GM12878 (cell line): ENCODE measurements around the gene MLST8. TPM values are rescaled to one million over a fixed set of nuclear protein-coding genes. Genes with fewer than 3 reads are reported as not detected.

ENCODE experiments used
- ATAC-seq: fragments of 200-7000 bp; cut with Tn5 transposase; 3 replicates; pipeline ENCODE4 v1.9.1; 2020; ENCODE audit warnings: mild to moderate bottlenecking, moderate library complexity
- BruUV-seq: library from RNA; stranded (reverse); fragments of 400-500 nt; replicated peaks from 2 replicates; lab custom pipeline; 2021; lab: Mats Ljungman, UMichigan
- CTCF ChIA-PET: fragments of 300-600 bp; sonication (Branson Sonifier 250); formaldehyde crosslinking; extraction: SDS; loops from one replicate; lab custom pipeline; 2021; ENCODE audit warnings: inconsistent platforms; lab: Yijun Ruan, JAX
- POLR2A ChIA-PET: fragments of 350-600 bp; formaldehyde crosslinking; extraction: SDS; loops from one replicate; lab custom pipeline; 2021; ENCODE audit warnings: inconsistent platforms; lab: Charles Lee
- RAD21 ChIA-PET: fragments of 300-600 bp; sonication (Branson Sonifier 250); formaldehyde crosslinking; loops from one replicate; lab custom pipeline; 2023; ENCODE audit warnings: antibody characterized with exemption; ENCODE audit not compliant: unreplicated experiment; lab: Charles Lee
- SMC1A ChIA-PET: fragments of 300-600 bp; sonication (Branson Sonifier 250); formaldehyde crosslinking; loops from one replicate; lab custom pipeline; 2023; ENCODE audit not compliant: unreplicated experiment, uncharacterized antibody; lab: Charles Lee
- DNase-seq: peaks from one replicate; pipeline ENCODE4 v3.0.0-alpha.2; 2011; ENCODE audit warnings: low read depth, low spot score
- FAIRE-seq: peaks from 3 replicates; lab custom pipeline; 2011; peaks lifted over from hg19 to GRCh38; lab: Jason Lieb, UNC
- H2AFZ ChIP-seq: 2 replicates; pipeline ENCODE4 v1.6.0; 2011; ENCODE audit warnings: low read depth, low read length, control low read depth; ENCODE audit not compliant: control insufficient read depth
- H3K27ac ChIP-seq: 2 replicates; pipeline ENCODE4 v1.5.1; 2011; ENCODE audit warnings: control low read depth; ENCODE audit not compliant: control insufficient read depth, insufficient read depth
- H3K27me3 ChIP-seq, 2 experiments: replicated peaks in 1 of 2; 2 replicates each; pipeline versions ENCODE4 v1.6.0 to v1.6.1; 2011; ENCODE audit warnings: low read length in 1 of 2; ENCODE audit not compliant: control insufficient read depth in 2 of 2, insufficient read depth in 2 of 2
- H3K36me3 ChIP-seq, 2 experiments: 2 replicates each; pipeline ENCODE4 v1.5.1; 2011; ENCODE audit warnings: low read length in 1 of 2; ENCODE audit not compliant: control insufficient read depth in 2 of 2, insufficient read depth in 2 of 2
- H3K4me1 ChIP-seq: 2 replicates; pipeline ENCODE4 v1.6.1; 2011; ENCODE audit warnings: mild to moderate bottlenecking, low read length, moderate library complexity, mixed read lengths; ENCODE audit not compliant: control insufficient read depth, insufficient read depth
- H3K4me2 ChIP-seq: 2 replicates; pipeline ENCODE4 v1.6.0; 2011; ENCODE audit warnings: control low read depth; ENCODE audit not compliant: control insufficient read depth, insufficient read depth
- H3K4me3 ChIP-seq: fragments of 200-600 bp; sonication (generic); 2 replicates; pipeline ENCODE4 v1.5.1; 2016
- H3K79me2 ChIP-seq: 2 replicates; pipeline ENCODE4 v1.6.0; 2011; ENCODE audit warnings: low read length; ENCODE audit not compliant: control insufficient read depth, insufficient read depth
- H3K9ac ChIP-seq: 2 replicates; pipeline ENCODE4 v1.8.0; 2011; ENCODE audit warnings: low read length, control low read depth, mixed read lengths; ENCODE audit not compliant: control insufficient read depth, insufficient read depth
- H3K9me3 ChIP-seq: replicated peaks from 3 replicates; pipeline ENCODE4 v1.5.1; 2011; ENCODE audit warnings: mild to moderate bottlenecking, low read length; ENCODE audit not compliant: control insufficient read depth, insufficient read depth
- H4K20me1 ChIP-seq: 2 replicates; pipeline ENCODE4 v1.6.0; 2011; ENCODE audit not compliant: control insufficient read depth, insufficient read depth
- HDGF ChIP-seq: fragments of 450-650 bp; IDR thresholded peaks from 2 replicates; pipeline ENCODE4 v1.6.1; 2016; ENCODE audit warnings: antibody characterized with exemption
- POLR2AphosphoS2 ChIP-seq: IDR thresholded peaks from 2 replicates; pipeline ENCODE4 v1.6.1; 2011; ENCODE audit warnings: low read depth, mild to moderate bottlenecking, low read length, improper control_type of control experiment, moderate library complexity
- TCF7 ChIP-seq: IDR thresholded peaks from 2 replicates; pipeline ENCODE4 v1.6.1; 2014; ENCODE audit warnings: antibody characterized with exemption, borderline replicate concordance
- WGBS: methylation state at CpG from one replicate; pipeline ENCODE4 v1.1.6; 2016; ENCODE audit warnings: low lambda C conversion rate; ENCODE audit not compliant: insufficient replicate concordance, insufficient coverage; ENCODE audit errors: missing lambda C conversion rate; 5-methylcytosine and 5-hydroxymethylcytosine counted together
- in situ Hi-C: fragments of 300-500 bp; cut with MboI; formaldehyde crosslinking; loops from 9 replicates; pipeline ENCODE4 v1.14.3; 2018; ENCODE audit warnings: mixed read lengths
- intact Hi-C: fragments of 100-400 bp; cut with micrococcal nuclease; formaldehyde crosslinking; loops from one replicate; pipeline ENCODE4 v1.14.2; 2022; ENCODE audit not compliant: unreplicated experiment
- polyA plus RNA-seq, 11 experiments: library from polyadenylated mRNA; depleted of rRNA in 4 of 11; unstranded in 6 of 11; stranded (reverse) in 5 of 11; fragments of >200 nt; fragmentation: Nextera tagmentation in 4 of 11; fragmentation: Illumina TruSeq in 1 of 11; extraction: Ambion mirVana in 4 of 11; extraction: Trizol in 1 of 11; gene quantifications; 1 replicate in 1 of 11; 2 replicates in 10 of 11; pipeline versions ENCODE4 v1.2.1 to v1.2.3, GENCODE V29; 2011 to 2016; ENCODE audit warnings: inconsistent platforms in 2 of 11, missing spikeins in 2 of 11, low read depth in 1 of 11
- total RNA-seq, 4 experiments: library from RNA; depleted of rRNA in 3 of 4; stranded (reverse); fragments of >200 nt in 3 of 4; fragmentation: Illumina TruSeq in 1 of 4; extraction: Trizol in 1 of 4; gene quantifications; 2 replicates each; pipeline versions ENCODE4 v1.2.1 to v1.2.3, GENCODE V29; 2013 to 2021
- TF ChIP-seq, protein P1 (sequence below): IDR thresholded peaks from 2 replicates; pipeline ENCODE4 v1.6.1; 2012; ENCODE audit warnings: low read depth, low read length, improper control_type of control experiment
- TF ChIP-seq, protein P2 (sequence below): fragments of 450-650 bp; IDR thresholded peaks from 2 replicates; pipeline ENCODE4 v1.6.1; 2017; ENCODE audit warnings: low read depth, mild to moderate bottlenecking, moderate library complexity

The MLST8 gene
- total and polyA plus RNA-seq, 10 of the 15 experiments (the other 5 are each of a cell fraction or from before 2014, with no cell fraction given): 1.0 to 114 (median 64.2) TPM

GRCh38 chr16:2172688-2173335 lies 32.4 kb upstream of the MLST8 start:
- CTCF ChIA-PET: no interaction called here

More at GRCh38 chr16:2172688-2173335, 32.4 kb upstream of the MLST8 start:
- H4K20me1 ChIP-seq: no peaks in the 10 kb centered on the region
- SMC1A ChIA-PET: no interaction called here
- H3K27ac ChIP-seq: no peak overlapping the region
- in situ Hi-C loops: no loop called here
- H3K4me3 ChIP-seq: no peak overlapping the region
- intact Hi-C loops: no loop called here
- no peaks in the 10 kb centered on the region for H3K27me3 ChIP-seq
- FAIRE-seq (no peak), ATAC-seq (no peak), DNase-seq (no peak)
- no peak for TF ChIP-seq TCF7
- TF ChIP-seq, protein P1, sequence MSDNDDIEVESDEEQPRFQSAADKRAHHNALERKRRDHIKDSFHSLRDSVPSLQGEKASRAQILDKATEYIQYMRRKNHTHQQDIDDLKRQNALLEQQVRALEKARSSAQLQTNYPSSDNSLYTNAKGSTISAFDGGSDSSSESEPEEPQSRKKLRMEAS: no peak
- no peak for TF ChIP-seq POLR2AphosphoS2
- TF ChIP-seq, protein P2, sequence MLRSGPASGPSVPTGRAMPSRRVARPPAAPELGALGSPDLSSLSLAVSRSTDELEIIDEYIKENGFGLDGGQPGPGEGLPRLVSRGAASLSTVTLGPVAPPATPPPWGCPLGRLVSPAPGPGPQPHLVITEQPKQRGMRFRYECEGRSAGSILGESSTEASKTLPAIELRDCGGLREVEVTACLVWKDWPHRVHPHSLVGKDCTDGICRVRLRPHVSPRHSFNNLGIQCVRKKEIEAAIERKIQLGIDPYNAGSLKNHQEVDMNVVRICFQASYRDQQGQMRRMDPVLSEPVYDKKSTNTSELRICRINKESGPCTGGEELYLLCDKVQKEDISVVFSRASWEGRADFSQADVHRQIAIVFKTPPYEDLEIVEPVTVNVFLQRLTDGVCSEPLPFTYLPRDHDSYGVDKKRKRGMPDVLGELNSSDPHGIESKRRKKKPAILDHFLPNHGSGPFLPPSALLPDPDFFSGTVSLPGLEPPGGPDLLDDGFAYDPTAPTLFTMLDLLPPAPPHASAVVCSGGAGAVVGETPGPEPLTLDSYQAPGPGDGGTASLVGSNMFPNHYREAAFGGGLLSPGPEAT: no peak
- TF ChIP-seq HDGF: no peak
- H3K79me2 ChIP-seq: no peaks in the 10 kb centered on the region
- H3K36me3 ChIP-seq: peaks cover 7 to 14% of the 10 kb centered on the region in 2 experiments; a peak in 3 of 4 replicates
- POLR2A ChIA-PET: interaction anchor here (0.6 to 0.7 kb wide), 2 partner anchors 183 to 239 kb away, joined by 4 read pairs; no protein-coding TSS in a partner anchor
- BruUV-seq: no TSS peak
- no peaks in the 10 kb centered on the region for H3K9me3 ChIP-seq
- H2AFZ ChIP-seq: no peak overlapping the region
- no peak overlapping the region for H3K4me2 ChIP-seq
- 99% methylated on average over 24 of the region's 29 CpGs for WGBS
- RAD21 ChIA-PET: no interaction called here
- no peaks in the 10 kb centered on the region for H3K4me1 ChIP-seq
- no peak overlapping the region for H3K9ac ChIP-seq
